ENCODE measurements around the gene ARFIP1.

The ARFIP1 gene

GRCh38 chr4:152961014-152961772 is 181.4 kb downstream of the ARFIP1 start:
- ChIA-PET CTCF (interaction anchor here (1.6 to 1.7 kb wide), 2 partner anchors 17 to 27 kb away, joined by 4 read pairs; no protein-coding TSS in a partner anchor), POLR2A (no interaction called here)
- no peak for TF ChIP-seq CTCF (IDR thresholded peaks at IDR 0.05; ENCODE audit: control extremely low read depth, extremely low read depth, low read depth, missing control alignments)
- DNase-seq (ENCODE audit: extremely low spot score): no peak

GRCh38 chr4:152961773-152962115 is 182.0 kb downstream of the ARFIP1 start:
- no peak for TF ChIP-seq CTCF (IDR thresholded peaks at IDR 0.05; ENCODE audit: control extremely low read depth, extremely low read depth, low read depth, missing control alignments)
- CTCF ChIA-PET: interaction anchor here (1.6 to 1.7 kb wide), 2 partner anchors 18 to 27 kb away, joined by 4 read pairs; no protein-coding TSS in a partner anchor
- no peak for DNase-seq (ENCODE audit: extremely low spot score)
- POLR2A ChIA-PET: no interaction called here

Data from GM10248 (cell line).